PFSK-1 (cell line): ENCODE results near the gene TBC1D7.

Experiments
- FOXP2 ChIP-seq: optimal IDR thresholded peaks from 2 replicates; pipeline ENCODE3; 2011; ENCODE audit warnings: borderline replicate concordance, control low read depth, inconsistent platforms; ENCODE audit not compliant: insufficient read depth; ENCODE audit errors: extremely low read length, extremely low read depth
- POLR2AphosphoS5 ChIP-seq: IDR thresholded peaks from 2 replicates; pipeline ENCODE4 v1.6.1; 2012; ENCODE audit warnings: low read depth, mild to moderate bottlenecking, control low read depth, low read length, moderate library complexity
- SIN3A ChIP-seq: IDR thresholded peaks from 2 replicates; pipeline ENCODE4 v1.6.1; 2012; ENCODE audit warnings: mild to moderate bottlenecking, low read length, moderate library complexity, borderline replicate concordance; ENCODE audit not compliant: insufficient read depth
- TAF1 ChIP-seq: IDR thresholded peaks from 2 replicates; pipeline ENCODE4 v1.6.1; 2012; ENCODE audit warnings: low read length, control low read depth, borderline replicate concordance; ENCODE audit not compliant: insufficient read depth
- TF ChIP-seq, protein P1 (sequence below), 2 experiments: IDR thresholded peaks; 2 replicates each; pipeline versions ENCODE4 v1.6.1 to v1.8.0; 2011 to 2012; ENCODE audit warnings: low read depth in 2 of 2, low read length in 2 of 2, control low read depth in 1 of 2, inconsistent platforms in 1 of 2, mild to moderate bottlenecking in 1 of 2, moderate library complexity in 1 of 2; ENCODE audit not compliant: insufficient read depth in 1 of 2

Gene TBC1D7

DNA sequence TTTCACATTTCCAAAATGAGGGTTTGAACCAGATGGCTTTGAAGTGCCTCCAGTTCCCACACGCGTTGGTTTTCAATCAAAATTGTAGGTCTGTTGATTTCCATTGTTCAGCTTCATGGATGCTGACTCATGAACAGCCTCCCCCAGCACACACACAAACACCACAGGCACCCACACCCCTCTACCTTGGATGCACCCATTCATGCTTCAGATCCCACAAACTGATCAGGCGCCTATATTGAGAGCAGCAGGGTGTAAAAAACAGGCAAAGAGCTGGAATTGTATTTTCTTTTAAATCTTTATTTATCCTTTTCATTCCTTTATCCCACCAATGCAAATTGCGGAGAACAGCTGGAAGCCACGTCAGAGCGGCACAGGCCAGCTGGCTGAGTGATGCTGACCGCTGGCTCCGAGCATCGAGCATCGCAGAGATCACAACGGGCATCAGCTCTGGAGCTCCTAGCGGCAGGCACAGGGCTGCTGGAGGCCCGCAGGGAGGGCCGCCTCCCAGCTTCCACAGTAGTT is 29.3 kb upstream of the TBC1D7 start:
- TF ChIP-seq FOXP2 (no peak), POLR2AphosphoS5 (no peak), TAF1 (no peak), SIN3A (no peak)
- TF ChIP-seq, protein P1, sequence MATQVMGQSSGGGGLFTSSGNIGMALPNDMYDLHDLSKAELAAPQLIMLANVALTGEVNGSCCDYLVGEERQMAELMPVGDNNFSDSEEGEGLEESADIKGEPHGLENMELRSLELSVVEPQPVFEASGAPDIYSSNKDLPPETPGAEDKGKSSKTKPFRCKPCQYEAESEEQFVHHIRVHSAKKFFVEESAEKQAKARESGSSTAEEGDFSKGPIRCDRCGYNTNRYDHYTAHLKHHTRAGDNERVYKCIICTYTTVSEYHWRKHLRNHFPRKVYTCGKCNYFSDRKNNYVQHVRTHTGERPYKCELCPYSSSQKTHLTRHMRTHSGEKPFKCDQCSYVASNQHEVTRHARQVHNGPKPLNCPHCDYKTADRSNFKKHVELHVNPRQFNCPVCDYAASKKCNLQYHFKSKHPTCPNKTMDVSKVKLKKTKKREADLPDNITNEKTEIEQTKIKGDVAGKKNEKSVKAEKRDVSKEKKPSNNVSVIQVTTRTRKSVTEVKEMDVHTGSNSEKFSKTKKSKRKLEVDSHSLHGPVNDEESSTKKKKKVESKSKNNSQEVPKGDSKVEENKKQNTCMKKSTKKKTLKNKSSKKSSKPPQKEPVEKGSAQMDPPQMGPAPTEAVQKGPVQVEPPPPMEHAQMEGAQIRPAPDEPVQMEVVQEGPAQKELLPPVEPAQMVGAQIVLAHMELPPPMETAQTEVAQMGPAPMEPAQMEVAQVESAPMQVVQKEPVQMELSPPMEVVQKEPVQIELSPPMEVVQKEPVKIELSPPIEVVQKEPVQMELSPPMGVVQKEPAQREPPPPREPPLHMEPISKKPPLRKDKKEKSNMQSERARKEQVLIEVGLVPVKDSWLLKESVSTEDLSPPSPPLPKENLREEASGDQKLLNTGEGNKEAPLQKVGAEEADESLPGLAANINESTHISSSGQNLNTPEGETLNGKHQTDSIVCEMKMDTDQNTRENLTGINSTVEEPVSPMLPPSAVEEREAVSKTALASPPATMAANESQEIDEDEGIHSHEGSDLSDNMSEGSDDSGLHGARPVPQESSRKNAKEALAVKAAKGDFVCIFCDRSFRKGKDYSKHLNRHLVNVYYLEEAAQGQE (IDR thresholded peaks at IDR 0.05; ENCODE audit: insufficient read depth in 1 of 2, low read depth in 2 of 2, low read length in 2 of 2): no peak

DNA sequence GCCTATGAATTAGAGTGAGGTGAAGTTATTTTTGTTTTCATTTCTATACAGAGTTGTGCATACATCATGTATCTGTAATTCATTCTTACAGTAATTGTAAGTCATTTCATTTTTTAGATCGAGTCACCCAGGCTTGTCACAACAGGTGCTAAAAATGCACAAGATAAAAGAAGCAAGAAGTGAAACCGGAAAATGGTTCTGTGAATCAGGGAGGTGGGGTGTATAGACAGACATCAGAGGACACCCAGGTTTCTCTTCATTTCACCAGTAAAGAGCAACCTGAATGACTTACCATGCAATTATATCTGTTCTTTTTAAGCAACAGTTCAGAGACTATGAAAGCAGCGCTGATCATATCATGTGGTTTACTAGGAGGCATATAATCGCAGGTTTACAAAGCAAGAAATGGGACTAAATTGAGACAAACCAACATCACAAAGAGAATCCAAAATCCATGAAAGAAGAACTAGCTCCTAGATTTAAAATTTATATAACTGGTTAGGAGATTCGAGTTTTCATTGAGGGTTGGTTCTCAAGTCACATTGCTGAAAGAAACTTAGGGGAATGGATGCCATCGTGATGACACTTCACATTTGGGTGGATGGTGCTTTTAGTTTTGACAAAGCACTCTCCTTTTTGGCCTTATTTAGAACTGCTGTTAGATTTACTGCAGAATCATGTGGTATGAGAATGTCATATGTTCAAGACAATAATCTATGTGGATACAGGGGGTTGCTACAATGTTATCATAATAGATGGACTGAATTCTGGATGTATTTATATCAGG is 27.9 kb upstream of the TBC1D7 start:
- no peak for TF ChIP-seq FOXP2
- TF ChIP-seq, protein P1 (IDR thresholded peaks at IDR 0.05; ENCODE audit: insufficient read depth in 1 of 2, low read depth in 2 of 2, low read length in 2 of 2): no peak
- TF ChIP-seq SIN3A: no peak
- TF ChIP-seq TAF1: no peak
- no peak for TF ChIP-seq POLR2AphosphoS5

DNA sequence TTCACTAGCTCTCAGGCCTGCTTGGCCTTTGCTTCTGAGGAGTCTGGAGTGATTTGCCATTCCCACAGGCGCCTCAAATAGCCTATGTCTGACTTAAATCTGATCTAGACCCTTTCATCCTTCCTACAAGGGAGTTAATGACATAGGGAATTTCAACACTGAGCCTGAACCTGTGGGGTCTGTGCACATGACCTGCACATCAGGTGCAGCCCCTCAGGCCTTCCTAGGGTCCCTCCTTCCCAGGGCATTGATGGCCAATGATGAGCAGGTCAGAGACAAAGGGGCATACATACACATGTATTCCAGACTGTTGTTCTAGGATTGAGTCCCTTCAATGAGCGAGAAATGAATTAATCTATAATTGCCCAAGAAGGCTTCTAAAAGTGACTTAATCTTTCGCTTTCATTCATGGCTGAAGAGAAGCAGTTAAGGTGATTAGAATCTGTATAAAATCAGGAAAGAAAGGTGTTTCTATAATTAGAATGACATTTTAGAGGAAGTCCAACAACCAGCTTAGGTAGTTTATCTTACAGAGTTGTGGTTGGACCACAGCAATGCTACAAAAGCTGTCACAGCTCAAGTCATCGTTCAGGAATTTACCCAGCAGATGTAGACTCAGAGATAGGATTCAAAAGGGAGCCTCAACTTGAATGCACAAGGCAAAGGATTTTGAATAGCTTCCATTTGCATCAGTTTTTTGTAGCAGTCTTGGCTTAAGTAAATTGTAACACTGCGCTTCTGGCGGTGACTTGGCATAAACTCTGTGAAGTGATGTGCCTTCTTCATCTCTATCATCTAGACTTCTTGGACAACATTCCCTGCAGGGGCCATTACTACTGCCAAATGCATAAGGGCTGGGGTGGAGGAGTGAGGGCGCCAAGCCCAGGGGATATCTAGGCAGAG is 27.0 kb upstream of the TBC1D7 start:
- TF ChIP-seq POLR2AphosphoS5 (no peak), FOXP2 (no peak), SIN3A (no peak), TAF1 (no peak)
- TF ChIP-seq, protein P1 (IDR thresholded peaks at IDR 0.05; ENCODE audit: insufficient read depth in 1 of 2, low read depth in 2 of 2, low read length in 2 of 2): no peak

DNA sequence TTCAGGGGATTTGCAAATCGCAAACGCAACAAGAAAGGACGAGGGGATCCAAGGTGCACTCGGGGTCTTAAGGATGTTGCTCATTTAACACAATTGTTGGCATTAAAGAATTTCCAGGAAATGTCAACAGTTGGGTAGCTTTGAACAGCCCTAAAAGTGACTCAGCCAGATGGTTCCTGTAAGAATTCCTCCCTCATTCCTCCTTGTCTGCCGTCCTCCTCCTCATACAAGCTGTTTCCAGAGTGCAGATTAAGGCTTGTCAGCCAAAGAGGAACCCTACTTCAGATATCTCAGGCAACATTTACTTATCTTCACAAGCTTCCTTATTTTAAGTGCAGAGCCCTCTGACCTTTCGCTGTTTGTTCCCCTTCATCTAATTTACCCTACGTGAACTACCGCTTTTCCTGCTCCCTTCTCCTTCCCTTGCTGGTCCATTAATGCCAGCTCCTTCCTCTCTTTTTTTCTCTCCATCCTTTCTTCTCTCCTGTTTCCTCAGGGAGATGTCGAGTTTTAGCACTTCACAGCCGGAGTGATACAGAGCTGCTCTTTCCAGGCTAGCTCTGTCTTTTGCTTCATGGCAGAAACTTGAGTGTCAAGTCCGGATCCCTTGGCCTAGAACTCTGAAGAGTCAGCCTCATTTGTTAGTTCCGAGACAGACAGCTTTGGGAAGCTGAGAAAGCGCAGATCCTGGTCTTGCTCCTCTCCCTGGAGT is 26.1 kb upstream of the TBC1D7 start:
- TF ChIP-seq SIN3A (no peak), POLR2AphosphoS5 (no peak), FOXP2 (no peak), TAF1 (no peak)
- TF ChIP-seq, protein P1 (IDR thresholded peaks at IDR 0.05; ENCODE audit: insufficient read depth in 1 of 2, low read depth in 2 of 2, low read length in 2 of 2): no peak
